Midbrain (tissue), 1 donor: Measurements from ENCODE around the gene FABP2.
"Not testable (repeated sequence)": the region's sequence is repeated elsewhere in the genome, so short reads cannot be mapped to it uniquely, and the experiment has no call there.

Experiments
- DNase-seq: peaks from one replicate; lab custom pipeline; 2025; lab: John Stamatoyannopoulos, UW

The FABP2 gene

GRCh38 chr4:119321921-119322687 is at the start of gene FABP2:
Gene FABP2, minus strand, starts transcription at chr4:119322138. Its CDS starts 36 bp downstream, at chr4:119322102.
- DNase-seq: no peak

DNA sequence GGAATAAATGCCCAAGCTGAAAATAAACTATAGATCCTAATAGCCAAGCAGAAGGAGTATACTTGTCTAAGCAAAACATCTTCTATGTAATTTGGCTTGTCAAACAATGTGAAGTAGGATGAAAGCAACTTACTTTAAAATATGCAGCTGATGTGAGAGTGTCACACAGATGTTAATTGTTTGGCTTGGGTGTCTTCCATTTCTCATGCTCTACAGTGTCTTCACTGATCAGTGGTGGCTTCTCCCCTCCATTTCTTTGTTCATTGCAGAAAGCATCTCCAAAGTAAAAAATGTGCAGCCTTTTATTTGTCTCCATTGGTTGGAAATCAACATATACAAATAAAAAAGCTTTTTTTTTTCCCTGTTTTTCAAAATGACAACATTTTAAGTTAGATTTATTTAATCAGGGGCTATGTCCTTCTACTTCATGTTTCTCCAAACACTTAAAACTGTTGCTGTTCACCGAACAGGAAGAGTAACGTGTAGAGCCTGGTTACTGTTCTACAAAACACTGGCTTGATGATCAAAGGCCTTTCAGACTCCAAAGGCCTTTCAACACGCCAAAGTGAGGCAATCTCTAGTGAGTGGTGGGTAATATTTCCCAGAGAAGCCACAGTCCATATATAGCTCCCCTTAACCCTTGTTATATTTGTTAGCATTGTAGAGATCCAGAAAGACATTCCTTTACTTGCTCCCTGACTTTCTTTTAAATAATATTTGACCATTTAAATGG is 49.2 kb upstream of the FABP2 start:
- not testable (repeated sequence) for DNase-seq

DNA sequence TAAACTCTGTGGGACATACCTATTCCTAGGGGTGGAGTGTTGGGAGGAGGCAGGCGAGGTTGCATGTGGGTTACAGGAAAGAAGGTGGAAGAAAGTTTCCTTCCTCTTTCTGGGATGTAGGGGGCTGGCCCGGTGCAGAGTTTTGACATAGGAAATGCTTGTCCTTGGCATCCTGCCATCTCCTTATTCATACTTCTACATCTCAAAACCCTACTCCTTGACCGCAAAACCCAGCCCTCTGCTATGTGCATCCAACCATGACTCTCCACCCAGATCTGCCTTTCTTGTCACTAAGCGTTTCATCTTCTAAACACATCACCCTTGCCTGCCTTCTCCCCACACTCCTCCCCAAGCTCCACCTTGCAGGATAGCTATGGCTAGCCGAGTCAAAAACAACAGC is 48.5 kb upstream of the FABP2 start:
- DNase-seq: not testable (repeated sequence)

DNA sequence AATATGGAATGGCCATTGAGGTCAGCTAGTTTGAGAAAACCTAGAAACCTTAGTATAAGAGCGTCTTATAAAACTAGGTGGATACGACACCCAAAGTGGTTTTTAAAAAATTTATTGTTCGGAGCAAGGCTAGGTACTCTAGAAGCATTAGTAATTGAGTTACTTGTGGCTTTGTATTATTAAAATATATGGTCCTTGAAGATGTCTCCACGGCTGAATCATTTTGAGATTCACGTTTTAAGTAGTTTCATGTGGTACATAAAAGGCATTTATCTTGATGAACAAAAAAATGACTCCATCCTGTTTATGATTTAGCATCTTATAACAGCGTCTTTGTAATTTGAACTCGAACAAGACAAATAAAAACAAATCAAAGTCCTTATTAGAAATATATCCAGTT is 44.9 kb upstream of the FABP2 start:
- not testable (repeated sequence) for DNase-seq

DNA sequence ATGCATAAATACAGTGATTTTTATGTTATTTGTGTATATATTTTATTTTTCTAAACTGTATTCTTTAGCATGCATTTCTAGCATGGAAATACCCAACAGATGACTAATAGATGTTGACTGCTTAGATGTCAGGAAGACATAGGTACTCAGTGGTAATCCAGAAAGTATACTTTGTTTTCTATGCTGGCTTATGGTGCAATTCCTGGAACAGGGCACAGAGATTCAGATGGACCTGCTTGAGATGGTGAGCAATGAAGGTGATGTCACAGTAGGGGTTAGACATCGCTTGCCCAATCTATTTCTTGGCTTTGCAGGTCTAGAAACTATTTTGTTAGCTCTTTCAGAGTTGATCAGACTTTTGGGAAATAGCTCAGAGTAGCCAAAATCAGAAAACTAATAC is 42.3 kb upstream of the FABP2 start:
- not testable (repeated sequence) for DNase-seq

GRCh38 chr4:119363372-119363771 is 41.4 kb upstream of the FABP2 start:
- DNase-seq: not testable (repeated sequence)

DNA sequence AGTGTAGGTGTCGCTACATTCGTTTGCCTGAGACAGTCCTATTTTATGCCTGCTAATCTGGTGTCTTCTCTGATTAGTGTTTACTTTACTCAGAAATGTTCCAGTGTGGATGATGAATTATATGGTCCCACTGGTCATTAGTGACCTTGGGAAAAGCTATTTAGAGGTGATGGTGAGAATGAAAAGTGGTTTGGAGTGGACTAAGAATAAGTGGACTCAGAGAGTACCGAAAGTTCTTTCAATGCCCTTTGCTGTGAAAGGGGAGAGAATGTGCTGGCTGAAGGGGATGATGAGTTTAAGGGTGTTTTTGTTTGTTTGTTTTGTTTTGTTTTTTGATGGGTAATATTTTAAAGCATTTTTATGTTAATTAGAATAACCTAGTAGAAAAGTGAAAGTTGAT is 40.5 kb upstream of the FABP2 start:
- DNase-seq: not testable (repeated sequence)

- DNase-seq: not testable (repeated sequence)
These were observed 37.9 kb upstream of the FABP2 start for GRCh38 chr4:119359873-119360272.

GRCh38 chr4:119356796-119357195 is 34.9 kb upstream of the FABP2 start:
- DNase-seq: not testable (repeated sequence)

DNA sequence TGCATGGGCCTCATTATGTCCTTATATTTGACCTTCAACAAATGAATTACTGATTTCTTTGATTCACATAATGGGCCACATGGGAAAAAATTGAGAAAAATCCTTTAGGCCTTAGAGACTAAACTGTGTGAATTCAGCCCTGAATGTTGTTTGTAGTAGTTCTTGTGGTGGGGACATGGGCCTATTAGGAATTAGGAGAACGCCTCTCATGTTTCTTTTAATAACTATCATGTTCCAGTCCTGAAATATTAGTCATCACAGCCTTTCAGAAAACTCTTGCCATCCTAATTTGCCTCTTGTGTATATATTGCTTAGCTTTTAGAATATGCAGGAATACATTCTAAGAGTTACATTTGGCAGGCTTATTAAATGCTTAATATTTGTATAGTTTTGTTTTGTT is 34.1 kb upstream of the FABP2 start:
- not testable (repeated sequence) for DNase-seq

DNA sequence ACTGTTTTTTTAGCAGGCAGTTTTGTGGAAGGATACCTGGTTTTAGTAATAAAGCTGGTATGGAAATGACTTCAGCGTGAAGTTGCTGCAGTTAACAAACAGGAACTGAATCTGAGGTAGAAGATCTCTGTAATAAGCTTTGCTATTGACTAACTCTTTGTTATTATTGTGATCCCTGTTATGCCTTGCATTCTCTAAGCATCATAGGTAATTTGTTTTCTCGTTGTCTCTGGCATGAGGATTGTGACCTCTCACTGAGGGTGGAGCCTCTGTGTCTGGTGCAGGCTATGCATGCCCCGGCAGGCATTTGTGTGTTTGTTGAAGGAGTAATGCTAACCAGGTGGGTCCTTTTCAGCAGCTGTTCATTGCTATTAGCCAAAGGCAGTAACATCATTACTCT is 31.4 kb upstream of the FABP2 start:
- not testable (repeated sequence) for DNase-seq

GRCh38 chr4:119348169-119348568 is 26.2 kb upstream of the FABP2 start:
- DNase-seq: not testable (repeated sequence)

DNA sequence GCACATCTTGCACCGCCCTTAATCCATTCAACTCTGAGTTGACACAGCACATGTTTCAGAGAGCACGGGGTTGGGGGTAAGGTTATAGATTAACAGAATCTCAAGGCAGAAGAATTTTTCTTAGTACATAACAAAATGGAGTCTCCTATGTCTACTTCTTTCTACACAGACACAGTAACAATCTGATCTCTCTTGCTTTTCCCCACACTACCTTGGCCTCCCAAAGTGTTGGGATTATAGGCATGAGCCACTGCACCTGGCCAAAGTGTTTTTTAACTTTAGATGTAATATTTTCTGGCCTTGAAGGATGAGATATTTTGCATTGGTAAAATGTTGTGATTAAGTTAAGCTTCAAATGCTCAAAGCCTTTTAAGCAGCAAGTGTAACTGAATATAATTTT is 21.4 kb upstream of the FABP2 start:
- not testable (repeated sequence) for DNase-seq

DNA sequence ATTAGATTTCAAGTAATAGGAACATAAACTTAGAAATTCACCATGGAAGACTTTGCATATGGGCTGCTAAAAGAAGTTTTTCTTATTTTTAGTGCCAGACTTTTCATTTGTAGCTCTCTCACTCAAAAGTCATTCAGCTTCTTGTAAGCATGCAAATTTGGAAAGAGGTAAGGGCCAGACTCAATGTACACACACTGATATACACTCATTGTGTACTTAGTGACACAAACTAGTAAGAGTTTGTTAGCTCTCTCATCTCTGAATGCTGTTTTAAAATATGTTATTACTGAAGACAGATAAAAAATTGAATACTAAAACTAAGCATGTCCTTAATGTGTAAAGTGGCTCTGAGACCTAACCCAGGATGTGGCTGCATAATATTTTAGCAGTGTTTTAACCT is 18.0 kb upstream of the FABP2 start:
- not testable (repeated sequence) for DNase-seq

DNA sequence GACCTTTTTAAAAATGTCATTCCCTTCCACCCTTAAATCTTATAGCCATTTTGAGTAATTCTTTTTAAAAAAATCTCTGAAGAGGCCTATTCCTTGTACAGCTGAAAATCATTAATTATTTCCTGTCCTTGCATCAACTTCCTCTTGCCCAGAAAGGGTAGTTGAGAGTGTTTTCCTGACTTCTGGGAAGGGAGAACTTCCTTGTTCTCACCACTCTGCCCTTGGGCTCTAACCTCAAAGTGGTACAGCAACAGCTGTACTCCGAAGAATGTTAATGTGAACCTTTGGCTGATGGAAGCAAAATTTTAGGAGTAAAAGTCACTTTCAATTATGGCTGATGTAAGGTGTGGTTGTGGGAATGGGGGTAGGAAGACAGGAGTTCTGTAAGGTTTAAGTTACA is 15.1 kb upstream of the FABP2 start:
- DNase-seq: no peak

DNA sequence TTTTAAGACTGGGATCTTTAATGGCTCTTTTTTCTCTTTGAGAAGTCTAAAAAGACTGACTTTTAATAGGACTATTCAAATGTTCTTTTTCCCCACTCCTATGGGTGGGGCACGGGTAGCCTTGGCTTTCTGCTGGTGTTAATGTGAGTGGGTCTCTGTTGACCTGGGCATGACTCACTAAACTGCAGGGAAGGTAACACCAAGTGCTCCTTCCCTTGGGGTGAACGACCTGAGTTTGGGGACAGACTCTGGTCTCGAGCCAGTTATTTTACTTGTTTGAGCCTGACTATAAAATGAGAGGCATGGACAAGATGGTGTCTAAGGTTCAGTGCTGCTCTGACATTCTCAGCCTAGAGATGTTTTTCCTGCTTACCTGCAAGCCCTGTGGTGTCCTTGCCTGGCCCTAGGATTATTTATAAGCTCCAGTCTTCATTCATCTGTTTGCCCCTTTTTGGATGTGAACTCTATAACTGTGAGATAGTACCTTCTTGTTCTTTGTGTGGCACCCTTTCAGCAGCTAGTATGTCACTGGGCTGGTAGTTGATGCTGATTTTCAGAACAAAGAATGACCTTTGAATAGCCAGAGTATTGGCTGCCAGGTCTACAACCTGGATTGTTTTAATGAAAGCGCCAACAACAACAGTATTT is 14.5 kb upstream of the FABP2 start:
- not testable (repeated sequence) for DNase-seq

DNA sequence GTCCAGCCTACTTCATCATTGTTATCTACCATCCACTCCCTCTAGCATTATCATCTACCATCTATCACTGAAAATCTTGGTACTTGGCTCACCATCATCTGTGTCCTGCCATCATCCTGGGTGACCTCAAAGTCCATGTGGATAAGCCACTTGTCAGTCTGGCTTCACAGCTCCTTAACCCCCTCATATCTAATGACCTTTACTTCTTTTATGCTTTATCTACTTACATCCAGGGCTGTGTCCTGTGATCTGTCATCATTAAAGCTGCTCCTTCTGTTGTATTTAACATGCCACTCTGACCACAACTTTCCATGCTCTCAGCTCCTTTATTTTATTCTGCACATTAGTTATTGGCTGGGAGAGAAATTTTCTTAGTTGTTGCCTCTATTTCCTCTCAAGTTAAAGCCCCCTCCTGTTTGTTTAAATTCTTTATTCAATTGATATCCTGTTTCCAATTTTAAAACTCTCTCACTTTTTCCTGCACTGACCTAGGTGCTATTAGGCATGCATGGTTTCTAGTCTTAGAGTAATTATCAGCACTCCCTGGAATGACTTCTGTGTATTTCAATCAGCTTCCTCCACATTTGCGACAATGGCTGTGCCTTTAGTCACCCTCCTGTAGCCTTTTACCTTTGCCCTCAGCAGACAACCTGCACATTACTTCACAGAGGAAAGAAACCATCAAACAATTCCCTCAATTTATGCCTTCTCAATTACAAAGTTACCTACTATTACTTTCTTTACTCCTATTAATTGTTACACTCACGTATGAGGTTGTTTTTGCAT is 8.1 kb upstream of the FABP2 start:
- DNase-seq: no peak

- DNase-seq: no peak
These were observed 6.8 kb upstream of the FABP2 start for GRCh38 chr4:119328695-119329094.

GRCh38 chr4:119317990-119318389 is 3.9 kb downstream of the FABP2 start:
- DNase-seq: no peak

DNA sequence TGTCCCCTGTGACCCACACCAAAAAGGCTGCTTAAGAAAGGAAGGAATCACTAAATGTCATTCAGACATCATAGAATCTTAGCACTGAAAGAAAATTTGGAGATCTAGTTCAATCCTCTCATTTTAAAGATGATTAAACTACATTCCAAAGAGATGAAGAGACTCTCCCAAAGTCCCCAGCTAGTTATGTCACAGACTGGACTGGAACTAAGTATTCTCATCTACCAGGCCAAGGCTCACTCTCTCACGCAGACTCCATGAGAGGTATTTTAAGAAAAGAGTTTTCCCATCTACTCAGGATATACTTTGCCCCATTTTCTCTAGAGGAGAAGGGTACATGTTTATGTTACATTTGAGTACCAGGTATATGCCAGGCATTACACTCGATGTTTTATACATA is 6.9 kb downstream of the FABP2 start:
- no peak for DNase-seq

- peak; percentile 39 for DNase-seq
These were observed 7.6 kb downstream of the FABP2 start for GRCh38 chr4:119314356-119314755.

DNA sequence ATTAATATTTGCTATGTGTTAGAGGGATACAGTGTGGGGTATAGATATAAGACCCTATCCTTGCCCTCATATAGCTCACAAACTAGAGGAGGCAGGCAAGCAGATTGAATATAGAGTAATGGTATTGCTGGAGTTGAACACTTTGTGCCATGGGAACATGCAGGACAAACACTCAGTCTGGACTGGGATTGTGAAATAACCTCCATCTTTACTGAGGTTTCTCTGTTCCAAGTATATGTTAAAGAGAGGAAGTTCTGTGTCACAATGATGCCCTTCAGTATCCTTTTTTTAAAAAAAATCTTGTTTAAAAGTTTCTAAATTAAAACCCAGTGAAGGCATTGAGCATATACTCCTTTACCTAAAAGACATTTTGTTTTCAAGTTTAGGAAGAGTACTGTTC is 8.7 kb downstream of the FABP2 start:
- no peak for DNase-seq
